ENCODE measurements around the gene NELL1.

The NELL1 gene

DNA sequence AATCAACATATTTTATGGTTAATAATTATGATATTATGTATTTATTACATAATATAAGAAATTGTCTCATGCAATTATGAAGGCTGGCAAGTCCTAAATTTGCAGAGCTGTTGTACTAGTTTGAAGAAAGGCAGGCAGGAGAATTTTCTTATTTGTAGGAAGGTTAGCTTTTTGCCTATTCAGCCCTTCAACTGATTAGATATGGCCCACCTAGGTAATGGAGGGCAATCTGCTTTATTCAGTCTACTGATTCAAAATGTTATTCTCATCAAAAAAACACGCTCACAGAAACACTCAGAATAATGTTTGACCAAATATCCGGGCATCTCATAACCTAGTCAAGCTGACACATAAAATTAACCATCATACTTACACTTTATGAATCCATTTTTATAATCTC is 589.0 kb downstream of the NELL1 start:
- no peak for TF ChIP-seq EZH2phosphoT487 (IDR thresholded peaks at IDR 0.05; ENCODE audit: borderline replicate concordance, low read length)
- TF ChIP-seq, protein P1, sequence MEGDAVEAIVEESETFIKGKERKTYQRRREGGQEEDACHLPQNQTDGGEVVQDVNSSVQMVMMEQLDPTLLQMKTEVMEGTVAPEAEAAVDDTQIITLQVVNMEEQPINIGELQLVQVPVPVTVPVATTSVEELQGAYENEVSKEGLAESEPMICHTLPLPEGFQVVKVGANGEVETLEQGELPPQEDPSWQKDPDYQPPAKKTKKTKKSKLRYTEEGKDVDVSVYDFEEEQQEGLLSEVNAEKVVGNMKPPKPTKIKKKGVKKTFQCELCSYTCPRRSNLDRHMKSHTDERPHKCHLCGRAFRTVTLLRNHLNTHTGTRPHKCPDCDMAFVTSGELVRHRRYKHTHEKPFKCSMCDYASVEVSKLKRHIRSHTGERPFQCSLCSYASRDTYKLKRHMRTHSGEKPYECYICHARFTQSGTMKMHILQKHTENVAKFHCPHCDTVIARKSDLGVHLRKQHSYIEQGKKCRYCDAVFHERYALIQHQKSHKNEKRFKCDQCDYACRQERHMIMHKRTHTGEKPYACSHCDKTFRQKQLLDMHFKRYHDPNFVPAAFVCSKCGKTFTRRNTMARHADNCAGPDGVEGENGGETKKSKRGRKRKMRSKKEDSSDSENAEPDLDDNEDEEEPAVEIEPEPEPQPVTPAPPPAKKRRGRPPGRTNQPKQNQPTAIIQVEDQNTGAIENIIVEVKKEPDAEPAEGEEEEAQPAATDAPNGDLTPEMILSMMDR (IDR thresholded peaks at IDR 0.05; ENCODE audit: low read depth, low read length, poor library complexity, severe bottlenecking): no peak
- H3K27ac ChIP-seq (ENCODE audit: low read depth, low read length): no peak overlapping the region

DNA sequence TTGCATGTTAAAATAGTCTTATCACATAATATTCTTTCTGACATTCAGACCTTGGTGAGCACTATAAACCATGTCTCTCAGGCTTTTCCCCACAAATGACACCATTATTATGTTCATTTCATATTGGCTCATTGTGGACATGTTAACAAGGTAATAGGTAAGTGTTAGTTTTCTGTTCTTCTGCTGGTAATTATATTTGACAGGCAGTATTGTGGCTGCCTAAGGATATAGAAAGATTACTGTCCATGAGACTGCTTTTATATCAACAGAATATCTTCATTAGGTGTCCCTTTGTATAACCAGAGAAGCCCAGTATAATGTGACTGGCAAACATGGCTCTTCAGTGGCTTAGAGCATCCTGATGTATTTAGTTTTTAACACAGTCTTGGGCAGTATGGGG is 590.7 kb downstream of the NELL1 start:
- Histone ChIP-seq H3K79me2 (ENCODE audit: control insufficient read depth, low read length) (no peaks in the 10 kb centered on the region), H3K4me2 (ENCODE audit: low read length) (no peak overlapping the region), H4K20me1 (ENCODE audit: control insufficient read depth, insufficient read depth, low read depth, low read length) (no peaks in the 10 kb centered on the region), H3K27ac (ENCODE audit: low read depth, low read length) (no peak overlapping the region), H3F3A (ENCODE audit: control insufficient read depth, insufficient read depth) (no peaks in the 10 kb centered on the region), H3K9me3 (ENCODE audit: control insufficient read depth, insufficient read depth, low read length) (no peaks in the 10 kb centered on the region), H3K9me2 (replicated peaks; ENCODE audit: control insufficient read depth, low read length) (no peaks in the 10 kb centered on the region), H3K4me3 (ENCODE audit: low read length) (no peak overlapping the region), H3K27me3 (ENCODE audit: control insufficient read depth, low read length) (no peaks in the 10 kb centered on the region), H3K36me3 (ENCODE audit: control insufficient read depth, low read length) (no peaks in the 10 kb centered on the region), H3K4me1 (ENCODE audit: control insufficient read depth, low read length) (no peaks in the 10 kb centered on the region)
- TF ChIP-seq EZH2phosphoT487 (IDR thresholded peaks at IDR 0.05; ENCODE audit: borderline replicate concordance, low read length): no peak
- TF ChIP-seq, protein P1 (IDR thresholded peaks at IDR 0.05; ENCODE audit: low read depth, low read length, poor library complexity, severe bottlenecking): no peak

More for the DNA sequence above, 589.0 kb downstream of the NELL1 start:
- Histone ChIP-seq H3K79me2 (ENCODE audit: control insufficient read depth, low read length) (no peaks in the 10 kb centered on the region), H3K27me3 (ENCODE audit: control insufficient read depth, low read length) (no peaks in the 10 kb centered on the region), H3K9me2 (replicated peaks; ENCODE audit: control insufficient read depth, low read length) (no peaks in the 10 kb centered on the region), H3K9me3 (ENCODE audit: control insufficient read depth, insufficient read depth, low read length) (no peaks in the 10 kb centered on the region), H3F3A (ENCODE audit: control insufficient read depth, insufficient read depth) (no peaks in the 10 kb centered on the region), H3K36me3 (ENCODE audit: control insufficient read depth, low read length) (no peaks in the 10 kb centered on the region), H3K4me3 (ENCODE audit: low read length) (no peak overlapping the region), H3K4me2 (ENCODE audit: low read length) (no peak overlapping the region), H4K20me1 (ENCODE audit: control insufficient read depth, insufficient read depth, low read depth, low read length) (no peaks in the 10 kb centered on the region), H3K4me1 (ENCODE audit: control insufficient read depth, low read length) (no peaks in the 10 kb centered on the region)

DNA sequence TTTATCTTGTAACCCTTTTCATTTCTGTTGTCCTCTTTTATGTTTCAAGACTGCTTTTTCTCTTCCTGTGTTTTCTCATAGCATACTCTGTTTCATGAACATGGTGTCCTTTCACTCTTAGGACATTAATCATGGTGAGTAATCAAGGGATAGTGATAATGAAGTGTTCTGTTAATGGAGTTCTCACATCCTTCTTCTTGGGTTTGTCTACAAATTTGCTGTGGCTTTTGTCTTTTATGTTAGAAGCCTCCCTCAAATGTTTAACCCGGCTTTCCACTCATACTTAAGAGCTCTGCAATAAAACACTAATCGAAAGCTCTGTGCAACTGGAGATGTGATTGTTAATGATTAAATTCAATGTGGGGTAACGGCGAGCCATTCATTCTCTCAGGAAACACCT is 593.6 kb downstream of the NELL1 start:
- Histone ChIP-seq H3K4me2 (ENCODE audit: low read length) (no peak overlapping the region), H3K36me3 (ENCODE audit: control insufficient read depth, low read length) (no peaks in the 10 kb centered on the region), H3K79me2 (ENCODE audit: control insufficient read depth, low read length) (no peaks in the 10 kb centered on the region), H3K4me3 (ENCODE audit: low read length) (no peak overlapping the region), H3K27me3 (ENCODE audit: control insufficient read depth, low read length) (no peaks in the 10 kb centered on the region), H3K9me2 (replicated peaks; ENCODE audit: control insufficient read depth, low read length) (no peaks in the 10 kb centered on the region), H3K27ac (ENCODE audit: low read depth, low read length) (no peak overlapping the region), H4K20me1 (ENCODE audit: control insufficient read depth, insufficient read depth, low read depth, low read length) (no peaks in the 10 kb centered on the region), H3F3A (ENCODE audit: control insufficient read depth, insufficient read depth) (no peaks in the 10 kb centered on the region), H3K9me3 (ENCODE audit: control insufficient read depth, insufficient read depth, low read length) (no peaks in the 10 kb centered on the region), H3K4me1 (ENCODE audit: control insufficient read depth, low read length) (no peaks in the 10 kb centered on the region)
- no peak for TF ChIP-seq EZH2phosphoT487 (IDR thresholded peaks at IDR 0.05; ENCODE audit: borderline replicate concordance, low read length)
- TF ChIP-seq, protein P1 (IDR thresholded peaks at IDR 0.05; ENCODE audit: low read depth, low read length, poor library complexity, severe bottlenecking): no peak

DNA sequence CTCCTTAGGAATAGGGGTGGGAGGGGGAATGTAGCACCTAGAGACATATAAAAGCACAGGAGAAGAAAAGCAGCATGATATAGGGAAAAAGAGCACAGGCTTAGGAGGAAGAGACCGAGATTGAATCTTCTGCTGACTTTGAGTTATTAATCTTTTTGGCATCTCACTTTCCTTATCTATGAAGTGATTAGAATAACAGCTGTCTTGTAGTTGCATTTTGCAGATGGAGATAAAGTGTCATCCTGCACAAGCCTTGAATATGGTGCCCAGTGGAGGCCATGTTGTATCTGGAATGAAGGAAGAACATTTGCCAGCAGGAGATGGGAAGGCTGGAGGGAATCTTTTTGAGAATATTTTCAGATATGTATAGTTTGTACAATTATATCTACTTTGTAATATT is 594.7 kb downstream of the NELL1 start:
- TF ChIP-seq EZH2phosphoT487 (IDR thresholded peaks at IDR 0.05; ENCODE audit: borderline replicate concordance, low read length): no peak
- TF ChIP-seq, protein P1 (IDR thresholded peaks at IDR 0.05; ENCODE audit: low read depth, low read length, poor library complexity, severe bottlenecking): no peak
- no peaks in the 10 kb centered on the region for H3K27me3 ChIP-seq (ENCODE audit: control insufficient read depth, low read length)
- H3K4me3 ChIP-seq (ENCODE audit: low read length): no peak overlapping the region
- H3K4me1 ChIP-seq (ENCODE audit: control insufficient read depth, low read length): no peaks in the 10 kb centered on the region
- H3K4me2 ChIP-seq (ENCODE audit: low read length): no peak overlapping the region
- no peaks in the 10 kb centered on the region for H3K9me3 ChIP-seq (ENCODE audit: control insufficient read depth, insufficient read depth, low read length)
- no peaks in the 10 kb centered on the region for H3K36me3 ChIP-seq (ENCODE audit: control insufficient read depth, low read length)
- no peaks in the 10 kb centered on the region for H3K79me2 ChIP-seq (ENCODE audit: control insufficient read depth, low read length)
- no peaks in the 10 kb centered on the region for H3K9me2 ChIP-seq (replicated peaks; ENCODE audit: control insufficient read depth, low read length)
- no peak overlapping the region for H3K27ac ChIP-seq (ENCODE audit: low read depth, low read length)
- H4K20me1 ChIP-seq (ENCODE audit: control insufficient read depth, insufficient read depth, low read depth, low read length): no peaks in the 10 kb centered on the region
- no peaks in the 10 kb centered on the region for H3F3A ChIP-seq (ENCODE audit: control insufficient read depth, insufficient read depth)
